Measurements from ENCODE around the gene CNPY2.
"Not testable (repeated sequence)": the region's sequence is repeated elsewhere in the genome, so short reads cannot be mapped to it uniquely, and the experiment has no call there.

CNPY2 gene

GRCh38 chr12:56297400-56297799 is 18.4 kb downstream of the CNPY2 start:
- no peak for DNase-seq

GRCh38 chr12:56296295-56296694 is 19.5 kb downstream of the CNPY2 start:
- DNase-seq = no peak

- no peak for DNase-seq
Measured at GRCh38 chr12:56293795-56294194, 22.0 kb downstream of the CNPY2 start.

GRCh38 chr12:56288705-56289387 is 26.9 kb downstream of the CNPY2 start:
- DNase-seq = no peak

GRCh38 chr12:56286044-56286830 is 29.6 kb downstream of the CNPY2 start:
- DNase-seq = no peak

- DNase-seq = not testable (repeated sequence)
Measured at GRCh38 chr12:56284263-56284662, 31.5 kb downstream of the CNPY2 start.

- no peak for DNase-seq
Measured at GRCh38 chr12:56282579-56282978, 33.2 kb downstream of the CNPY2 start.

- no peak for DNase-seq
Measured at GRCh38 chr12:56282030-56282429, 33.8 kb downstream of the CNPY2 start.

- DNase-seq = no peak
Measured at GRCh38 chr12:56280849-56281248, 34.9 kb downstream of the CNPY2 start.

GRCh38 chr12:56278905-56279304 is 36.9 kb downstream of the CNPY2 start:
- DNase-seq = no peak

- DNase-seq = no peak
Measured at GRCh38 chr12:56274299-56274698, 41.5 kb downstream of the CNPY2 start.

GRCh38 chr12:56272468-56272867 is 43.3 kb downstream of the CNPY2 start:
- not testable (repeated sequence) for DNase-seq

GRCh38 chr12:56271031-56271430 is 44.8 kb downstream of the CNPY2 start:
- no peak for DNase-seq

GRCh38 chr12:56267443-56268071 is 48.2 kb downstream of the CNPY2 start:
- no peak for DNase-seq

- DNase-seq = peak; percentile 85
Measured at GRCh38 chr12:56266693-56267442, 48.9 kb downstream of the CNPY2 start, which contains the start of gene COQ10A. Gene COQ10A (plus strand): TSS chr12:56266942. CDS start chr12:56267119, 177 bp downstream.

GRCh38 chr12:56266068-56266692 is 49.6 kb downstream of the CNPY2 start:
- not testable (repeated sequence) for DNase-seq

GRCh38 chr12:56262955-56263354 is 52.8 kb downstream of the CNPY2 start:
- not testable (repeated sequence) for DNase-seq

GRCh38 chr12:56261503-56262232 is 54.1 kb downstream of the CNPY2 start:
- DNase-seq = no peak

GRCh38 chr12:56260921-56261320 is 54.9 kb downstream of the CNPY2 start:
- DNase-seq = no peak

GRCh38 chr12:56260380-56260779 is 55.4 kb downstream of the CNPY2 start:
- no peak for DNase-seq
